Measurements from ENCODE around the gene THAP4.

Gene THAP4

GRCh38 chr2:241550616-241551580, 86.1 kb downstream of the THAP4 start:
- TF ChIP-seq CTCF (IDR thresholded peaks at IDR 0.05; ENCODE audit: borderline replicate concordance, extremely low read depth, low read length, poor library complexity, severe bottlenecking) = no peak
- TF ChIP-seq EZH2 (IDR thresholded peaks at IDR 0.05; ENCODE audit: borderline replicate concordance, low read depth, low read length, severe bottlenecking) = no peak
- Histone ChIP-seq H3K4me1 (ENCODE audit: insufficient read depth, low read length) (peaks cover 5% of the 10 kb centered on the region), H3K36me3 (ENCODE audit: insufficient read depth, low read length) (no peaks in the 10 kb centered on the region), H3K79me2 (ENCODE audit: insufficient read depth, low read length) (no peaks in the 10 kb centered on the region), H3K4me3 (ENCODE audit: low read depth in 1 of 2, low read length in 2 of 2) (no peak overlapping the region), H2AFZ (ENCODE audit: low read depth, low read length) (no peak overlapping the region), H3K9me3 (ENCODE audit: insufficient read depth, low read length, severe bottlenecking) (no peaks in the 10 kb centered on the region), H3K9ac (ENCODE audit: low read depth, low read length) (no peak overlapping the region), H3K4me2 (ENCODE audit: insufficient read depth, low read length) (no peak overlapping the region), H3K27me3 (ENCODE audit: insufficient read depth, low read length, poor library complexity) (peaks cover 9% of the 10 kb centered on the region), H4K20me1 (ENCODE audit: insufficient read depth, low read length) (no peaks in the 10 kb centered on the region), H3K27ac (ENCODE audit: low read length) (no peak overlapping the region)
- no peak for DNase-seq
- ATAC-seq (ENCODE audit: insufficient read depth, low read depth) = no peak

DNA sequence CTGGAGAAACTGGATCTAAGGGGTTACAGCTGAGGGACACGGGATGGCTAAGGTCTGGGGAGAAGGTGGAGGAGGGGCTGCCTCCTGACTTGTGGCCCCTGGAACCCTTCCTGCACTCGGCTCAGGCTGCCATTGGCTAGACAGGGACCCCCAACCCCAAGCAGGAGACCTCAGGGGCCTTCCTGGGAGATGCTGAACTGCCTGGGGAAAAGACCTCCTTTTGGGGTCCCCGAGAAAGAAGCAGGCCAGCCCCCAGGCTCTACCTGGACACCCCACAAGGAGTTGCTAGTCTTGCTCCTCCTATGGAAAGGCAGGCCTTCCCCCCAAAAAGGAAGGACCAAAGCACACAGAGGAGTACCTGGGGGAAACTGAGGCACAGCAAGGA, 88.5 kb downstream of the THAP4 start:
- H4K20me1 ChIP-seq (ENCODE audit: insufficient read depth, low read length) = no peaks in the 10 kb centered on the region
- no peak overlapping the region for H3K9ac ChIP-seq (ENCODE audit: low read depth, low read length)
- TF ChIP-seq EZH2 (IDR thresholded peaks at IDR 0.05; ENCODE audit: borderline replicate concordance, low read depth, low read length, severe bottlenecking) = no peak
- no peak for TF ChIP-seq CTCF (IDR thresholded peaks at IDR 0.05; ENCODE audit: borderline replicate concordance, extremely low read depth, low read length, poor library complexity, severe bottlenecking)
- H3K4me2 ChIP-seq (ENCODE audit: insufficient read depth, low read length) = no peak overlapping the region
- no peaks in the 10 kb centered on the region for H3K79me2 ChIP-seq (ENCODE audit: insufficient read depth, low read length)
- peaks cover 9% of the 10 kb centered on the region for H3K27me3 ChIP-seq (ENCODE audit: insufficient read depth, low read length, poor library complexity)
- H3K9me3 ChIP-seq (ENCODE audit: insufficient read depth, low read length, severe bottlenecking) = no peaks in the 10 kb centered on the region
- no peak overlapping the region for H3K4me3 ChIP-seq (ENCODE audit: low read depth in 1 of 2, low read length in 2 of 2)
- DNase-seq = no peak
- H3K36me3 ChIP-seq (ENCODE audit: insufficient read depth, low read length) = no peaks in the 10 kb centered on the region
- H2AFZ ChIP-seq (ENCODE audit: low read depth, low read length) = no peak overlapping the region
- no peak overlapping the region for H3K27ac ChIP-seq (ENCODE audit: low read length)
- H3K4me1 ChIP-seq (ENCODE audit: insufficient read depth, low read length) = no peaks in the 10 kb centered on the region
- ATAC-seq (ENCODE audit: insufficient read depth, low read depth) = no peak

DNA sequence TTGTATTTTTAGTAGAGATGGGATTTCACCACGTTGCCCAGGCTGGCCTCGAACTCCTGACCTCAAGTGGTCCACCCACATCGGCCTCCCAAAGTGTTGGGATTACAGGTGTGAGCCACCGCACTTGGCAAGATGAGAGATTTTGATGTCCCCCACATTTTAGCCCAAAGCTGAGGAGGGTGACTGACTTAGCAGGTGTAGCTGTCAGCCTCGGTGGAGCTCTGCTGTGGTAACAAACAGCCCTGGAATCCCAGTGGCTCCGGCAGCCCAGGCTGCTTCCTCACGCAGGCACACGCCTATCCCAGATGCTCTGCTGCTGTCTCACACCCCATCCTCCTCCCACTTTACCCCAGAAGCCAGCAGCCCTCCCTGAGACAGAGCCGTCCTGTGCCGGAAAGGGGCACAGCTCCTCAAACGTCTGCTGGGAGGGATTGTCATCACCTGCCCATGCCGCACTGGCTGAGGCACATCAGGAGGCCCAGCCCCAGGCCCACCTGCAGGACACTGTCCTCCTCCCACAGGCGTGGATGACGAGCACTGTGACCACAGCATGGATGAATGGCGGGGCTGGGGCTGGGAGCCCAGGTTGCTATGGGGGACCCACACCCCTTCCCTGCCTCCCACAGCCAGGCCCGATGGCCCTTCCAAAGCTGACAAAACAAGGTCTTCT, 89.0 kb downstream of the THAP4 start:
- H3K36me3 ChIP-seq (ENCODE audit: insufficient read depth, low read length) = no peaks in the 10 kb centered on the region
- H3K4me3 ChIP-seq (ENCODE audit: low read depth in 1 of 2, low read length in 2 of 2) = no peak overlapping the region
- H3K79me2 ChIP-seq (ENCODE audit: insufficient read depth, low read length) = no peaks in the 10 kb centered on the region
- H3K9me3 ChIP-seq (ENCODE audit: insufficient read depth, low read length, severe bottlenecking) = no peaks in the 10 kb centered on the region
- H3K9ac ChIP-seq (ENCODE audit: low read depth, low read length) = no peak overlapping the region
- ATAC-seq (ENCODE audit: insufficient read depth, low read depth) (no peak), DNase-seq (no peak)
- H3K4me1 ChIP-seq (ENCODE audit: insufficient read depth, low read length) = no peaks in the 10 kb centered on the region
- no peak overlapping the region for H3K27ac ChIP-seq (ENCODE audit: low read length)
- no peaks in the 10 kb centered on the region for H4K20me1 ChIP-seq (ENCODE audit: insufficient read depth, low read length)
- no peak overlapping the region for H2AFZ ChIP-seq (ENCODE audit: low read depth, low read length)
- TF ChIP-seq EZH2 (IDR thresholded peaks at IDR 0.05; ENCODE audit: borderline replicate concordance, low read depth, low read length, severe bottlenecking) = no peak
- TF ChIP-seq CTCF (IDR thresholded peaks at IDR 0.05; ENCODE audit: borderline replicate concordance, extremely low read depth, low read length, poor library complexity, severe bottlenecking) = no peak
- no peak overlapping the region for H3K4me2 ChIP-seq (ENCODE audit: insufficient read depth, low read length)
- peaks cover 9% of the 10 kb centered on the region for H3K27me3 ChIP-seq (ENCODE audit: insufficient read depth, low read length, poor library complexity)

Measured in DND-41 (cell line).